Measurements from ENCODE around the gene AKIP1. TPM values are rescaled to one million over a fixed set of nuclear protein-coding genes. Genes with fewer than 3 reads are reported as not detected.
A peak's percentile ranks its signal among the peaks of the same experiment; 100 is the strongest.

The AKIP1 gene
- total and polyA plus RNA-seq, 9 of the 15 experiments (the other 6 are each of a cell fraction or from before 2014, with no cell fraction given), result 9.0 to 52.6 (median 36.2) TPM

- TF ChIP-seq SNRNP70 (optimal IDR thresholded peaks at IDR 0.05; ENCODE audit: low read depth, low read length), result no peak
- no peak for TF ChIP-seq ELF4 (CRISPR knock-in tag; IDR thresholded peaks at IDR 0.05)
- TF ChIP-seq KAT2B (IDR thresholded peaks at IDR 0.05; ENCODE audit: low read depth, low read length), result no peak
- TF ChIP-seq, protein P1, sequence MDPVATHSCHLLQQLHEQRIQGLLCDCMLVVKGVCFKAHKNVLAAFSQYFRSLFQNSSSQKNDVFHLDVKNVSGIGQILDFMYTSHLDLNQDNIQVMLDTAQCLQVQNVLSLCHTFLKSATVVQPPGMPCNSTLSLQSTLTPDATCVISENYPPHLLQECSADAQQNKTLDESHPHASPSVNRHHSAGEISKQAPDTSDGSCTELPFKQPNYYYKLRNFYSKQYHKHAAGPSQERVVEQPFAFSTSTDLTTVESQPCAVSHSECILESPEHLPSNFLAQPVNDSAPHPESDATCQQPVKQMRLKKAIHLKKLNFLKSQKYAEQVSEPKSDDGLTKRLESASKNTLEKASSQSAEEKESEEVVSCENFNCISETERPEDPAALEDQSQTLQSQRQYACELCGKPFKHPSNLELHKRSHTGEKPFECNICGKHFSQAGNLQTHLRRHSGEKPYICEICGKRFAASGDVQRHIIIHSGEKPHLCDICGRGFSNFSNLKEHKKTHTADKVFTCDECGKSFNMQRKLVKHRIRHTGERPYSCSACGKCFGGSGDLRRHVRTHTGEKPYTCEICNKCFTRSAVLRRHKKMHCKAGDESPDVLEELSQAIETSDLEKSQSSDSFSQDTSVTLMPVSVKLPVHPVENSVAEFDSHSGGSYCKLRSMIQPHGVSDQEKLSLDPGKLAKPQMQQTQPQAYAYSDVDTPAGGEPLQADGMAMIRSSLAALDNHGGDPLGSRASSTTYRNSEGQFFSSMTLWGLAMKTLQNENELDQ (CRISPR knock-in tag; IDR thresholded peaks at IDR 0.05; ENCODE audit: borderline replicate concordance), result no peak
- TF ChIP-seq, protein P2, sequence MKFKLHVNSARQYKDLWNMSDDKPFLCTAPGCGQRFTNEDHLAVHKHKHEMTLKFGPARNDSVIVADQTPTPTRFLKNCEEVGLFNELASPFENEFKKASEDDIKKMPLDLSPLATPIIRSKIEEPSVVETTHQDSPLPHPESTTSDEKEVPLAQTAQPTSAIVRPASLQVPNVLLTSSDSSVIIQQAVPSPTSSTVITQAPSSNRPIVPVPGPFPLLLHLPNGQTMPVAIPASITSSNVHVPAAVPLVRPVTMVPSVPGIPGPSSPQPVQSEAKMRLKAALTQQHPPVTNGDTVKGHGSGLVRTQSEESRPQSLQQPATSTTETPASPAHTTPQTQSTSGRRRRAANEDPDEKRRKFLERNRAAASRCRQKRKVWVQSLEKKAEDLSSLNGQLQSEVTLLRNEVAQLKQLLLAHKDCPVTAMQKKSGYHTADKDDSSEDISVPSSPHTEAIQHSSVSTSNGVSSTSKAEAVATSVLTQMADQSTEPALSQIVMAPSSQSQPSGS (CRISPR knock-in tag; IDR thresholded peaks at IDR 0.05), result no peak
- no peak for TF ChIP-seq MTA2 (IDR thresholded peaks at IDR 0.05; ENCODE audit: low read depth)
- TF ChIP-seq PHF21A (IDR thresholded peaks at IDR 0.05; ENCODE audit: borderline replicate concordance, low read depth), result 0 out of 2 replicates have a peak, but pooled peaks have one; percentile 23
- TF ChIP-seq, protein P3, sequence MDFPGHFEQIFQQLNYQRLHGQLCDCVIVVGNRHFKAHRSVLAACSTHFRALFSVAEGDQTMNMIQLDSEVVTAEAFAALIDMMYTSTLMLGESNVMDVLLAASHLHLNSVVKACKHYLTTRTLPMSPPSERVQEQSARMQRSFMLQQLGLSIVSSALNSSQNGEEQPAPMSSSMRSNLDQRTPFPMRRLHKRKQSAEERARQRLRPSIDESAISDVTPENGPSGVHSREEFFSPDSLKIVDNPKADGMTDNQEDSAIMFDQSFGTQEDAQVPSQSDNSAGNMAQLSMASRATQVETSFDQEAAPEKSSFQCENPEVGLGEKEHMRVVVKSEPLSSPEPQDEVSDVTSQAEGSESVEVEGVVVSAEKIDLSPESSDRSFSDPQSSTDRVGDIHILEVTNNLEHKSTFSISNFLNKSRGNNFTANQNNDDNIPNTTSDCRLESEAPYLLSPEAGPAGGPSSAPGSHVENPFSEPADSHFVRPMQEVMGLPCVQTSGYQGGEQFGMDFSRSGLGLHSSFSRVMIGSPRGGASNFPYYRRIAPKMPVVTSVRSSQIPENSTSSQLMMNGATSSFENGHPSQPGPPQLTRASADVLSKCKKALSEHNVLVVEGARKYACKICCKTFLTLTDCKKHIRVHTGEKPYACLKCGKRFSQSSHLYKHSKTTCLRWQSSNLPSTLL (IDR thresholded peaks at IDR 0.05), result no peak
- no peak for TF ChIP-seq HDAC3 (IDR thresholded peaks at IDR 0.05; ENCODE audit: borderline replicate concordance, partially characterized antibody)
- TF ChIP-seq, protein P4, sequence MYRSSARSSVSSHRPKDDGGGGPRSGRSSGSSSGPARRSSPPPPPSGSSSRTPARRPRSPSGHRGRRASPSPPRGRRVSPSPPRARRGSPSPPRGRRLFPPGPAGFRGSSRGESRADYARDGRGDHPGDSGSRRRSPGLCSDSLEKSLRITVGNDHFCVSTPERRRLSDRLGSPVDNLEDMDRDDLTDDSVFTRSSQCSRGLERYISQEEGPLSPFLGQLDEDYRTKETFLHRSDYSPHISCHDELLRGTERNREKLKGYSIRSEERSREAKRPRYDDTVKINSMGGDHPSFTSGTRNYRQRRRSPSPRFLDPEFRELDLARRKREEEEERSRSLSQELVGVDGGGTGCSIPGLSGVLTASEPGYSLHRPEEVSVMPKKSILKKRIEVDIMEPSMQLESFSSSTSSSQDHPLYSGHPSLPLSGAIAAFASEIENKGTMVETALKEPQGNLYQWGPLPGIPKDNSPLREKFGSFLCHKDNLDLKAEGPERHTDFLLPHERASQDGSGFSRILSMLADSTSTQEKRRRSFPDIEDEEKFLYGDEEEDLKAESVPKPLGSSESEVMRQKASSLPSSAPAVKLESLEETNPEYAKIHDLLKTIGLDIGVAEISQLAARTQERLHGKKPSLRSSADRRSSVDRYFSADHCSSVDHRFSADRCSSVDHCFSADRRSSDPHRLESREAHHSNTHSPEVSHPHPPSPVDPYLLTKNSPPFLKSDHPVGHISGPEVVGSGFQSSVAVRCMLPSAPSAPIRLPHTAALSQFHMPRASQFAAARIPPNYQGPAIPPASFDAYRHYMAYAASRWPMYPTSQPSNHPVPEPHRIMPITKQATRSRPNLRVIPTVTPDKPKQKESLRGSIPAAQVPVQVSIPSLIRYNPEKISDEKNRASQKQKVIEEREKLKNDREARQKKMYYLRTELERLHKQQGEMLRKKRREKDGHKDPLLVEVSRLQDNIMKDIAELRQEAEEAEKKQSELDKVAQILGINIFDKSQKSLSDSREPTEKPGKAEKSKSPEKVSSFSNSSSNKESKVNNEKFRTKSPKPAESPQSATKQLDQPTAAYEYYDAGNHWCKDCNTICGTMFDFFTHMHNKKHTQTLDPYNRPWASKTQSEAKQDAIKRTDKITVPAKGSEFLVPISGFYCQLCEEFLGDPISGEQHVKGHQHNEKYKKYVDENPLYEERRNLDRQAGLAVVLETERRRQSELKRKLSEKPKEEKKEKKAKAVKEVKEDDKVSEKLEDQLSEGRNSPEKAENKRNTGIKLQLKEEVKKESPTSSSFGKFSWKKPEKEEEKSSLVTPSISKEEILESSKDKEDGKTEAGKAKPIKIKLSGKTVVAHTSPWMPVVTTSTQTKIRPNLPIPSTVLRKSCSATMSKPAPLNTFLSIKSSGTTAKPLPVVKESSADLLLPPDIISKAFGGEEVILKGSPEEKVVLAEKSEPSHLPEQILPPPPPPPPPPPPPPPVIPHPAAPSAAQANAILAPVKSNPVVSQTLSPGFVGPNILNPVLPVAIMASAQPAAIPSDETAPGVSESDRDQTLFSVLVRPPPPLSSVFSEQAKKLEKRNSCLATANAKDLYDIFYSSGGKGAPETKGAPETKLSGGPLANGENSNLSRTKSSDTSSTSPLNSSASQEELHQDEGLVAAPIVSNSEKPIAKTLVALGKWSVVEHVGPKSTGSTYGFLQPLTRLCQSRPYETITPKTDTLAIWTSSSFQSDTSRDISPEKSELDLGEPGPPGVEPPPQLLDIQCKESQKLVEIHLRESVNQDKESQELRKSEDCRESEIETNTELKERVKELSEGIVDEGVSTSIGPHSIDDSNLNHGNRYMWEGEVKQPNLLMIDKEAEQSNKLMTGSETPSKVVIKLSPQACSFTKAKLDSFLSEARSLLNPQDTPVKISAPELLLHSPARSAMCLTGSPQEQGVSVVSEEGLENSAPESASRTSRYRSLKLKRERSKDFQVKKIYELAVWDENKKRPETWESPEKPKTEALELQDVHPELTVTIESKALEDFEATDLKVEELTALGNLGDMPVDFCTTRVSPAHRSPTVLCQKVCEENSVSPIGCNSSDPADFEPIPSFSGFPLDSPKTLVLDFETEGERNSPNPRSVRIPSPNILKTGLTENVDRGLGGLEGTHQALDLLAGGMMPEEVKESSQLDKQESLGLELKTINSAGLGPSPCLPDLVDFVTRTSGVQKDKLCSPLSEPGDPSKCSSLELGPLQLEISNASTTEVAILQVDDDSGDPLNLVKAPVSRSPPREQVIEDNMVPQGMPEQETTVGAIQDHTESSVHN (IDR thresholded peaks at IDR 0.05; ENCODE audit: borderline replicate concordance in 1 of 2, low read depth in 1 of 2), result no peak
- TF ChIP-seq ZNF212 (CRISPR knock-in tag; IDR thresholded peaks at IDR 0.05), result no peak
- TF ChIP-seq MEIS2 (IDR thresholded peaks at IDR 0.05; ENCODE audit: partially characterized antibody), result no peak
- no peak for TF ChIP-seq ZSCAN29 (IDR thresholded peaks at IDR 0.05)
- TF ChIP-seq ZNF707 (CRISPR knock-in tag; conservative IDR thresholded peaks at IDR 0.05), result no peak
Measured at GRCh38 chr11:8913961-8914660, 3.1 kb downstream of the AKIP1 start (continued).
